Subcutaneous abdominal adipose tissue (tissue), 5 donors: Measurements from ENCODE around the gene SPEM2.
A peak's percentile ranks its signal among the peaks of the same experiment; 100 is the strongest.

ENCODE experiments used
- H3K27ac ChIP-seq: one replicate; pipeline ENCODE4 v1.7.0; 2013; ENCODE audit warnings: low read depth, mild to moderate bottlenecking, inconsistent platforms, low read length, moderate library complexity
- H3K27me3 ChIP-seq, 5 donors: one replicate each; pipeline ENCODE4 v1.7.0; 2013; ENCODE audit warnings: low read length in 5 of 5, inconsistent platforms in 1 of 5; ENCODE audit not compliant: control insufficient read depth in 5 of 5, insufficient read depth in 4 of 5
- H3K36me3 ChIP-seq, 5 donors: one replicate each; pipeline ENCODE4 v1.7.0; 2013; ENCODE audit warnings: low read length in 5 of 5; ENCODE audit not compliant: control insufficient read depth in 5 of 5, insufficient read depth in 5 of 5
- H3K4me1 ChIP-seq, 5 donors: one replicate each; pipeline ENCODE4 v1.7.0; 2013; ENCODE audit warnings: low read length in 5 of 5, mild to moderate bottlenecking in 3 of 5, moderate library complexity in 1 of 5; ENCODE audit not compliant: control insufficient read depth in 5 of 5, insufficient read depth in 5 of 5
- H3K4me3 ChIP-seq, 5 donors: one replicate each; pipeline ENCODE4 v1.7.0; 2013; ENCODE audit warnings: low read length in 5 of 5, low read depth in 1 of 5
- H3K9ac ChIP-seq, 5 donors: one replicate each; pipeline ENCODE4 v1.7.0; 2013; ENCODE audit warnings: low read length in 5 of 5, mild to moderate bottlenecking in 4 of 5, moderate library complexity in 3 of 5
- H3K9me3 ChIP-seq, 5 donors: one replicate each; pipeline ENCODE4 v1.7.0; 2013; ENCODE audit warnings: low read length in 5 of 5; ENCODE audit not compliant: control insufficient read depth in 5 of 5
- donor health status: healthy.
- donor health status: healthy.
- donor health status: healthy.
- donor health status: healthy.
- donor health status: healthy.

SPEM2 gene

DNA sequence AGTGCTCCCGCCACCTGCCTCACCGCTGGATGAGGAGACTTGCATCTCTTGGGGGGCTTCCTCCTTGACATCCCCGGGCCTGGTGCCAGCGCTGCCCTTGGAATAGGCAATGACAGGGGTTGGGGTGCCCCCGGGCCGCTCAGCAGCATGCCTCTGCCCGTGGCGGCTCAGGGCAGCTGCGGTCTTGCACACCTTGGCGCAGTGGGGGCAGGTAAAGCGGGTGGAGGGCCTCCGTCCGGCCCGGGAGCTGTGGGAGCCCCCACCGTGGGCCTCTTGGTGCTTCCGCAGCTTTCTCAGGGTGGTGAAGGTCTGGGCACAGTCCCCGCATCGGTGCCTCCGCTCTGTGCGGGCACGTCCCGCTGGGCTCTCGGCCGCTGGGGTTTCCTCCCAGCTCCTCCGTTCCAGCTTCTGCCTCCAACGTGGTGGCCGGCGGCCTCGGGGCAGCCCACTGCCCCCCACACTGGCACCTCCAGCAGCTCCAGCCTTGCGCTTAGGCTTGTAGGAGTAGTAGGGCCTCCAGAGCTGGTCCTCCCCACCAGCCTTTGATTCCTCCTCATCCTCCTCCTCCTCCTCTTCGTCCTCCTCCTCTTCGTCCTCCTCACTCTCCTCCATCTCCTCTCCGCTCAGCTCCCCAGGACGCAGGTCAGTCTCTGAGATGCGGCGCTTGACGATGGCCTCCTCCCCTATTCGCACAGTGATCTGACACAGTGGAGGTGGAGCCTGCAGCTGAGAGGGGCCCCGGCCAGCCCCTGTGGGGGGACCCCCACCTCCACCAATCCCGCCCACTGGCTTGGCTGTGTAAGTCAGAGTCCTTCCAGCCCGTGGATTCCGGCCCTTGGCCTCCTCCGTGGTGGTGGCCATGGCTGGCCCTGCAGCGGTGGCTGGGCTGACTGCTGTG, 37.3 kb downstream of the SPEM2 start:
- no peaks in the 10 kb centered on the region for H3K27me3 ChIP-seq
- H3K9ac ChIP-seq, result no peak overlapping the region
- no peaks in the 10 kb centered on the region for H3K9me3 ChIP-seq
- H3K4me1 ChIP-seq, result peaks cover 0 to 30% (median 15%) of the 10 kb centered on the region in 5 donors
- H3K4me3 ChIP-seq, result no peak overlapping the region
- H3K36me3 ChIP-seq, result peaks cover 0 to 48% (median 33%) of the 10 kb centered on the region in 5 donors
- H3K27ac ChIP-seq, result no peak overlapping the region

DNA sequence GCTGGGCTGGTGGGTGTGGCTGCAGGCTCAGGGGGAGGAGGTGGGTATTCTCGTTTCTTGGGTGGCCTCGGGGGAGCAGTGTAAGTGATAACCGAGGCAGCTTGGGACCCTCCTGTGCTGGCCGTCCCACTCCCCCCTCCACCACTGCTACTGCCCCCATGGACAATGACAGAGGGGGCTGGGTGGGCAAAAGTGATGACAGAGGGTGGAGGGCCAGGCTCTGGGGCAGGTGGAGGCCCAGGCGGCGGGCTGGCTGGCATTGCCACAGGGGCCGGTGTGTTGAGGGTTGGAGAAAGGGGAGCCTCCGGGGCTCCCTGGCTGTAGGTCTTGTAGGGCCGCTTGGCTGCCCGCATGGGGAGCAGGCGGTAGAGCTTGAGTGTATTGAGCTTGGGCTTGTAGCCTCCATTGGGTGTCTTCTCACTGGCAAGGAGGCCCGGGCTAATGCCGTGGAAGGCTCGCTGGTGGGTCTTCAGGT, 38.0 kb downstream of the SPEM2 start:
- Histone ChIP-seq H3K9ac (no peak overlapping the region), H3K27ac (no peak overlapping the region), H3K4me1 (peaks cover 0 to 33% (median 19%) of the 10 kb centered on the region in 5 donors), H3K27me3 (no peaks in the 10 kb centered on the region), H3K4me3 (no peak overlapping the region), H3K36me3 (peaks cover 0 to 48% (median 33%) of the 10 kb centered on the region in 5 donors), H3K9me3 (no peaks in the 10 kb centered on the region)

DNA sequence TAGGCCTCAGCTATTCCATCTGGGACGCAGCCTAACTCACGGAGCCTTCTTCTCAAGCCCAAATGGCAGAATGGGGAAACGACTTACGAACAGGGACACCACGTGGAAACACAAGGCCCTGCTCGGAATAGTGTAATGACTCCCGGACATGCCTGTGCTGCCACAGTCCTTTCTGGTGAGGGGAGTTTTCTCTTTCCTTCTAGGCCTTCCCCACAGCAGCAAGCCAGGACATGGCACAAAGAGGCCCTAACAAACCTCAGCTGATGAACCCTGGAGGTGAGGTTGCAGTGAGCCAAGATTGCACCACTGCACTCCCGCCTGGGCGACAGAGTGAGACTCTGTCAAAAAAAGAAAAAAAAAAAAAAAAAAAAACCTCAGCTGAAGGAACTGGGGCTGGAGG, 38.7 kb downstream of the SPEM2 start:
- Histone ChIP-seq H3K36me3 (peaks cover 0 to 50% (median 33%) of the 10 kb centered on the region in 5 donors), H3K27ac (no peak overlapping the region), H3K4me3 (no peak overlapping the region)

DNA sequence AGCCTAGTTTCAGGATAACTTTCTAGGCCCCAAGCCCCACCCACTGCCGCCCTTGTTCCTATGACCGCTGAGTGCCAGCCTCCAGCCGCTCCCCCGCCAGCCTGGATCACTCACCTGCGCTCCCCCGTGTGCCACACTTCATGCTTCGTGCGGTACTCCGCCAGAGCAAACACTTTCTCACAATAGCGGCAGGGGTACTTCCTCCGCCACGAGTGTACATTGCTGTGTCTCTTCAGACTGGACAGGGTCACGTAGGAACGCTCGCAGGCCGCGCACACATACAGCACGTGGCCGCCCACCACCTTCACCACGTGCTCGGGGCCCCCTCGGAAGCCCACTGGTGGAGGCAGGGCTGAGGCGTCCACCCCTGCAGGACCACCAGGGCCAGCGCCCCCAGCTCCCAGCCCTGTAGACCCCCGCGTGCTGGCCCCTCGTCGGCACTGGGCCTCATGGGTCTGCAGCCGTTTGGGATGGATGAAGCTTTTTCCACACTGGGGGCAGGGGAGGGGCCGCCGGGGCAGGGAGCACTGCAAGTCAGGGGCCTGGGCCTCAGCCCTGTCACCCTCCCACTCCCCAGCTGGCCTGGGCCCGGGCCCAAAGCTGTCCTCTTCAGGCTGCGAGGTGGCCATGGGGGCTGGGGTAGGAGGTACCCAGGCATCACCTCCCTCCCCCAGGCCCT, 40.3 kb downstream of the SPEM2 start:
- Histone ChIP-seq H3K27ac (peak overlapping the region; percentile 72), H3K9ac (no peak overlapping the region), H3K36me3 (peaks cover 0 to 50% (median 33%) of the 10 kb centered on the region in 5 donors), H3K4me3 (no peak overlapping the region), H3K9me3 (no peaks in the 10 kb centered on the region), H3K4me1 (peaks cover 0 to 35% (median 27%) of the 10 kb centered on the region in 5 donors), H3K27me3 (no peaks in the 10 kb centered on the region)

More for the DNA sequence above, 38.7 kb downstream of the SPEM2 start:
- no peak overlapping the region for H3K9ac ChIP-seq
- no peaks in the 10 kb centered on the region for H3K9me3 ChIP-seq
- H3K4me1 ChIP-seq, result peaks cover 0 to 39% (median 25%) of the 10 kb centered on the region in 5 donors
- no peaks in the 10 kb centered on the region for H3K27me3 ChIP-seq

DNA sequence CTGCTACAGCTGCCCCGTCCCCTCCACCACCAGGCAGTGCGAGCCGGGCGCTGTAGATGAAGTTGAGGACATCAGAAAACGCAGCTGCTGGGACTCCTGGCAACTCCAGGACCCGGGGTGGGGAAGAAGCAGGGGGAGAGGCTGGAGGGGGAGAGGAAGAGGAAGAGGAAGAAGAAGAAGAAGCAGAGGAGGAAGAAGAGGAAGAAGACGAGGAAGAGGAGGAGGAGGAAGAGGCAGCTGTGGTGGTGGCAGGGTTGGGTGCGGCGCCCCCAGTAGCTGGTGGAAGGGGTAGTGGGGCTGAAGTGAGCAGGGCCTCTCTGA, 40.9 kb downstream of the SPEM2 start:
- no peaks in the 10 kb centered on the region for H3K9me3 ChIP-seq
- no peaks in the 10 kb centered on the region for H3K27me3 ChIP-seq
- H3K4me3 ChIP-seq, result no peak overlapping the region
- H3K4me1 ChIP-seq, result peaks cover 0 to 37% (median 30%) of the 10 kb centered on the region in 5 donors
- peaks cover 0 to 50% (median 33%) of the 10 kb centered on the region in 5 donors for H3K36me3 ChIP-seq
- H3K27ac ChIP-seq, result peak overlapping the region; percentile 72
- peak overlapping the region in 2 of 5 donors; percentile 55 to 56 for H3K9ac ChIP-seq

DNA sequence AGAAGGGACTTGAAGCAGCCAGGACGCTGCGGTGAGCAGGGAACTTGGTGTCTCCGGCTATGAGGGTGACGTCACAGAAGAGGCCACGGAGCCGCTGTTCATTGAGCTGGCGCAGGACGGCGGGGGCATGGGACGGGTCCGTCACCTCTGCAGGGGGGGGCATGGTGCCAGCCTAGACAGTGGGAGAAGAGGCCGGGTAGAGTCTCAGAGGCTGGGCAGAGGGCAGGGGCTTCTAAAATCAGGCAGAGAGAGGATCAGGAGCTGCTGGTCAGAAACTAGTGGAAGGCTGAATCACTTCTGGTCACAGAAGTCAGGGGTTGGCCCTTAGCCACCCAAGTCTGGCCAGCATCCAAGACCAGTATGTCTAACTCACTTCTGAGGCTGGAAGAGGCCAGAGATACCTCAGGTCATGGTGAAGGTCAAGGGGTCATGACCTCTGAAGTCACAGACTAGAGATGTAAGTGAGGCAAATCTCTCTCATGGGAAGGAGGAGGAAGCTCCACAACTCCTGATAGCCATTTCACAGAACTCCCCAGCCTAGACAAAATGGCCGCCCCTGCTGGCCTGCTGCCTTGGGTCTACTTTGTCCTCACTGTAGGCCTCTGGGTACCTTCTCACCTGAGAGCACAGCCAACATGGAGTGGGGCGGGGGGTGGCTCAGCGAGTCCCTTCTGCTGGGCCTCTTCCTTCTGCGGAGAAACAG, 41.4 kb downstream of the SPEM2 start:
- Histone ChIP-seq H3K4me1 (peaks cover 0 to 39% (median 34%) of the 10 kb centered on the region in 5 donors), H3K36me3 (peaks cover 0 to 49% (median 32%) of the 10 kb centered on the region in 5 donors), H3K4me3 (no peak overlapping the region)

DNA sequence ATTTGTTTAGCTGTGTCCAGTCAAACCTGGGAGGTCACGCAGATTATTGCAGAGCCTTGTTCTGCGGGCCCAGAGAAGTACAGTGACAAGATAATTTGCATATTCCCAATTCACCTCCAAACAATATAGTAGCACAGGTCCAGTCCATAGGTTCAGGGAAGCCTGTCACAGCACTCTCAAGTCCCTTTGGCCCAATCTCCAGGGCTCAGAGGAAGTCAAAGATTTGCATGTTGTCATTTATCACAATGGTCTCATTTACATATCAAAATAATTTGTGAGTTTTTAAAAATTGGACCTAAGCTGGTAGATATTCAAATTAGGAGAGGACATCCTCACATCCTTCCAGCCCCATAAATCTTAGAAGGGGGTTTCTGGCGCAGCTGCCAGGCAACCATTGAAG, 42.1 kb downstream of the SPEM2 start:
- Histone ChIP-seq H3K9me3 (no peaks in the 10 kb centered on the region), H3K9ac (peak overlapping the region in 1 of 5 donors; percentile 9), H3K4me3 (no peak overlapping the region), H3K27me3 (no peaks in the 10 kb centered on the region), H3K36me3 (peaks cover 0 to 42% (median 28%) of the 10 kb centered on the region in 5 donors), H3K27ac (peak overlapping the region; percentile 51), H3K4me1 (peaks cover 0 to 42% (median 36%) of the 10 kb centered on the region in 5 donors)

More for the DNA sequence above, 41.4 kb downstream of the SPEM2 start:
- H3K27ac ChIP-seq, result peak overlapping the region; percentile 72
- H3K27me3 ChIP-seq, result no peaks in the 10 kb centered on the region
- no peaks in the 10 kb centered on the region for H3K9me3 ChIP-seq
- H3K9ac ChIP-seq, result peak overlapping the region in 2 of 5 donors; percentile 55 to 56

DNA sequence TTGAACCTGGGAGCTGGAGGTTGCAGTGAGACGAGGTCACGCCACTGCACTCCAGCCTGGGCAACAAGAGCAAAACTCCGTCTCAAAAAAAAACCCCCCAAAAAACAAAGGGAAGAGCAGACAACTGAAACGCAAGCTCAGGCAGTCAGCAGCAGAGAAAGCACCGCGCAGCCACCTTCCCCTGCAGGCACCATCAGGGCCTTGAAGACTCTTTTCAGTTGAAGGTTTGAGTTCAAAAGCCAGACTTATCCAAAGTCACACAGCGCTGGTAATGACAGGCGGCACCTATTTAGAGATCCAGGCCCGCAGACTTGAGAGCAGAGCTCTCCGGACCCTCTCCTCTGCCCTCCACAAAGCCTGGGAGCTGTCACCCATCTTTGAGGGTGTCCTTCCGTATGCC, 42.9 kb downstream of the SPEM2 start:
- peak overlapping the region in 1 of 5 donors; percentile 14 for H3K9ac ChIP-seq
- no peaks in the 10 kb centered on the region for H3K9me3 ChIP-seq
- H3K4me3 ChIP-seq, result no peak overlapping the region
- H3K4me1 ChIP-seq, result peaks cover 0 to 42% (median 36%) of the 10 kb centered on the region in 5 donors
- peaks cover 0 to 34% (median 20%) of the 10 kb centered on the region in 5 donors for H3K36me3 ChIP-seq
- no peak overlapping the region for H3K27ac ChIP-seq
- no peaks in the 10 kb centered on the region for H3K27me3 ChIP-seq

DNA sequence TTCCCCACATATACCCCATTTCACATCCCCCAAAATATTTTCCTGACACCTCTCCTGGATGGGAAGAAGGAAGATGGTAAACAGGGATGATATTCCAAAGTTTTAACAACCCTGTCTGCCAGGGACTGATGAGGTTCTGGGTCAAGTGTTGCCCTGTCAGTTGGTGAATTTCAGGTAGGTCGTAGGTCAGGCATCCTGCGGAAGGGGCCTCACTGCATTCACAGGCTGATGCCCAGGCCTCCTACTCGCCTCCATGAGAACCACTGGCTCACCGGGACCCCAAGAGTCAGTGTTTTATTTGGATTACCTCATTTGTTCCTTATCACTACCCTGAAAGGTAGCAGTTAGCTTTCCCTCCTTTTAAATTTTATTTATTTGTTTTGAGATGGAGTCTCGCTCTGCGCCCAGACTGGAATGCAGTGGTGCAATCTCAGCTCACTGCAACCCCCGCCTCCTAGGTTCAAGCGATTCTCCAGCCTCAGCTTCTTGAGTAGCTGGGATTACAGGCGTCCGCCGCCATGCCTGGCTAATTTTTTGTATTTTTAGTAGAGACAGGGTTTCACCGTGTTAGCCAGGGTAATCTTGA, 43.5 kb downstream of the SPEM2 start:
- Histone ChIP-seq H3K9ac (peak overlapping the region in 1 of 5 donors; percentile 14), H3K36me3 (peaks cover 0 to 28% (median 14%) of the 10 kb centered on the region in 5 donors), H3K9me3 (no peaks in the 10 kb centered on the region), H3K4me1 (peaks cover 0 to 47% (median 36%) of the 10 kb centered on the region in 5 donors), H3K27me3 (no peaks in the 10 kb centered on the region), H3K27ac (no peak overlapping the region), H3K4me3 (no peak overlapping the region)
